T47D (cell line): ENCODE results near the gene SCAMP1.
A peak's percentile ranks its signal among the peaks of the same experiment; 100 is the strongest.

ENCODE experiments used
- DNase-seq, 2 experiments: peaks; one replicate each; pipeline versions ENCODE4 v3.0.0 to v3.0.0-alpha.2; 2011 to 2012; ENCODE audit warnings: low read depth in 1 of 2, low spot score in 1 of 2
- JUND ChIP-seq: IDR thresholded peaks from 2 replicates; pipeline ENCODE4 v1.6.1; 2012; ENCODE audit warnings: low read depth
- in situ Hi-C: cut with HindIII; loops from 2 replicates; pipeline ENCODE4 v1.10.0; 2016; ENCODE audit warnings: low sequenced_read_pairs, low pct_unique_long_range_greater_than_20kb

Gene SCAMP1

GRCh38 chr5:78507531-78507930 is 147.1 kb downstream of the SCAMP1 start:
- in situ Hi-C loops: no loop called here
- TF ChIP-seq JUND: no peak
- DNase-seq: peak in 1 of 2 experiments; percentile 31

- DNase-seq: no peak
- no peak for TF ChIP-seq JUND
- in situ Hi-C loops: no loop called here
These were observed 147.9 kb downstream of the SCAMP1 start for GRCh38 chr5:78508186-78508765.

- DNase-seq: no peak
- in situ Hi-C loops: no loop called here
- no peak for TF ChIP-seq JUND
These were observed 148.9 kb downstream of the SCAMP1 start for GRCh38 chr5:78509145-78509865.

GRCh38 chr5:78509884-78510769 is 149.7 kb downstream of the SCAMP1 start:
- DNase-seq: peak; percentile 33 to 47
- in situ Hi-C loops: no loop called here
- no peak for TF ChIP-seq JUND

GRCh38 chr5:78511121-78511906 is 150.9 kb downstream of the SCAMP1 start:
- no peak for DNase-seq
- no peak for TF ChIP-seq JUND
- in situ Hi-C loops: no loop called here

GRCh38 chr5:78512435-78512834 is 152.0 kb downstream of the SCAMP1 start:
- in situ Hi-C loops: no loop called here
- no peak for TF ChIP-seq JUND
- DNase-seq: no peak

- DNase-seq: no peak
- in situ Hi-C loops: no loop called here
- TF ChIP-seq JUND: no peak
These were observed 153.0 kb downstream of the SCAMP1 start for GRCh38 chr5:78513441-78513840.

GRCh38 chr5:78514427-78515330 is 154.3 kb downstream of the SCAMP1 start:
- in situ Hi-C loops: no loop called here
- DNase-seq: no peak
- no peak for TF ChIP-seq JUND

- no peak for DNase-seq
- in situ Hi-C loops: no loop called here
- no peak for TF ChIP-seq JUND
These were observed 155.3 kb downstream of the SCAMP1 start for GRCh38 chr5:78515670-78516069.

- TF ChIP-seq JUND: no peak
- in situ Hi-C loops: no loop called here
- peak; percentile 67 to 86 for DNase-seq
These were observed 158.2 kb downstream of the SCAMP1 start for GRCh38 chr5:78518365-78519197.

- TF ChIP-seq JUND: no peak
- in situ Hi-C loops: no loop called here
- no peak for DNase-seq
These were observed 159.0 kb downstream of the SCAMP1 start for GRCh38 chr5:78519198-78519941.
